GM23248 (cell line): Measurements from ENCODE around the gene DAB2IP.

ENCODE experiments used
- EZH2 ChIP-seq: fragments of 200-600 bp; sonication (generic); IDR thresholded peaks from 2 replicates; pipeline ENCODE4 v1.6.1; 2018; ENCODE audit warnings: antibody characterized with exemption, mild to moderate bottlenecking; ENCODE audit not compliant: insufficient read depth, poor library complexity, severe bottlenecking
- EZH2phosphoT487 ChIP-seq: fragments of 200-600 bp; sonication (generic); IDR thresholded peaks from 2 replicates; pipeline ENCODE4 v1.6.1; 2018; ENCODE audit warnings: antibody characterized with exemption, moderate library complexity, mild to moderate bottlenecking, low read depth; ENCODE audit not compliant: insufficient read depth

DNA sequence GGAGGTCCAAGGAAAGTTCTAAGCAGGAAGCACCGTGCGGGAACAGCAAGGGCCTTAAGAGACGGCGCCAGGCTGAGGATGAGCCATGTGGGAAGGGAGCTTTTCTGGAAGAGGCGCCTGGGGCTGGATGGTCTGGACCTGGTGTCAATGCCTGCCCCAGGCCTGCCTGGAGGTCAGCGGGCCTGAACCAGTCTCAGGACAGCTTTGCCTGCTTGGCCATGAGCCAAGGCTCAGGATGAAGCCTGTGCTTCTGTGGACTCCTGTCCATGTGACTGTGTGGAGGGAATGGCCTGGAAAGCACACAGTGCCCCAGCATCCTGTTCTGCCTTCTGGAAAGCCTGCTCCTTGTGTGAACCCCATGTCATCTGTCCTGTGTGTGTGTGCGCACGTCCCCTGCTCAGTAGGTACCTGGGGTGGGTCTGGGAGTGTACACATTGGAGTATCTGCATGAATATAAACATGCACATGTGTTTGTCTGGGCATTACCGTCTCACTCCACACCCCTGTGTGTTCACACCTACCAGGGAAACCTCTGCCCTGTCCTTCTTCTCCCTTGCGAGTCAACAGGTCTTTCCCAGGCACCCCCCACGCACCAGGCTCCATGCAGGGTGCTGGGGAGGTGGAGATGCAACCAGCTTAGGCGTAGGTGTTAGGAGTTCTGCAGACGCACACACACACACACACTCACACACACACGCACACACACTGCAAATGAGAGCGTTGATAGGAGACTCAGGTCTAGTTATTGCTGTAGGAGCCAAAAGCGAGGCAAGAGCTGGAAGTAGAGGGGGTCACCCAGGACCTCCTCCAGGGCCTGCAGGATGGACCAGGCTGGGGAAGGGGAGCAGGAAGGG, 24.8 kb downstream of the DAB2IP start:
- TF ChIP-seq EZH2: no peak
- no peak for TF ChIP-seq EZH2phosphoT487
